Left ventricle myocardium inferior (tissue), 1 donor: Measurements from ENCODE around the gene ZNF845. TPM values are rescaled to one million over a fixed set of nuclear protein-coding genes. Genes with fewer than 3 reads are reported as not detected.

ENCODE experiments used
- DNase-seq: peaks from one replicate; pipeline ENCODE4 v3.0.0-alpha.2; 2020
- H3K27ac ChIP-seq: fragments of 200-600 bp; replicated peaks from 2 replicates; pipeline ENCODE4 v1.8.0; 2021
- H3K27me3 ChIP-seq: fragments of 200-600 bp; 2 replicates; pipeline ENCODE4 v1.8.0; 2021; ENCODE audit warnings: low read depth
- H3K36me3 ChIP-seq: fragments of 200-600 bp; 2 replicates; pipeline ENCODE4 v1.8.0; 2021
- H3K4me1 ChIP-seq: fragments of 200-600 bp; 2 replicates; pipeline ENCODE4 v1.8.0; 2021
- H3K4me3 ChIP-seq: fragments of 200-600 bp; 2 replicates; pipeline ENCODE4 v1.8.0; 2021; ENCODE audit warnings: mild to moderate bottlenecking, moderate library complexity
- H3K9me3 ChIP-seq: fragments of 200-600 bp; replicated peaks from 2 replicates; pipeline ENCODE4 v1.8.0; 2021
- intact Hi-C: fragments of 100-400 bp; cut with micrococcal nuclease; formaldehyde crosslinking; loops from one replicate; pipeline ENCODE4 v1.11.0; 2022
- total RNA-seq: library from RNA; stranded (reverse); fragmentation: NEBNext Ultra II Directional; extraction: Animal tissue kit (Norgen Biotek cat#: 25700); gene quantifications from one replicate; pipeline ENCODE4 v1.2.1, GENCODE V29; 2021
- TF ChIP-seq, protein P1 (sequence below): fragments of 200-600 bp; IDR thresholded peaks from 2 replicates; pipeline ENCODE4 v1.8.0; 2021; ENCODE audit warnings: antibody characterized with exemption, mild to moderate bottlenecking, borderline replicate concordance
- donor health status: DM: no; HTN: yes; CAD: no; lungs with severe emphysema.

ZNF845 gene
- total RNA-seq, 1 donor from 2014 or later: 3.5 TPM

DNA sequence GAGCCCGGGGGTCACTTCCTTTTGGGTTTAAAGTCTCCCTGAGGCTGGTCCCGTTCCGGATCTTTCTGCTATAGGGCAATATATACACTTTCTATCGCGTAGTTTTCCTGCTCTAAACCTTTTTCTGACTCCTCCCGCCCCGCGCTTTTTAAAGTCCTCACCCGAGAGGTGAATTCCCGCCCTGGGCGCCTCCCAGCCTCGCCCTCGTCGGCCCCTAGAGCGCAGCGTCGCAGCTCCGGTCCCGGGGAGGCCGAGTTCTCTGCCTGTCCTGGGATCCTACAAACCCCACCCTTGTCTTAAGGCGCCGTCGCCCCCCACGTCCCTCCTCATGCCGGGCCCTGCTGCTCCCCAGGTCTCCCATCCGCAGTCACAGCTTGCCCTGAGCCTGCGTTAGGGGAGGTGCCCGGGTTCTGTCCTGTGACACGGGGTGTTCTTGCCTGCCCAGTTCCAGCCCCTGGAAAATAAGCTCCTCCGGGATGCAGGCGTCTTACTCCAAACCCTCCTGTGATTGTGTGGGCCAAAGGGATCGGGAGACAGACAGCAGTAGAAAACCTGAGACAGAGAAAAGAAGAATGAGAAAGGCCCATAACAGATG is 32.4 kb downstream of the ZNF845 start:
- intact Hi-C loops: no loop called here
- peak; percentile 15 for DNase-seq

DNA sequence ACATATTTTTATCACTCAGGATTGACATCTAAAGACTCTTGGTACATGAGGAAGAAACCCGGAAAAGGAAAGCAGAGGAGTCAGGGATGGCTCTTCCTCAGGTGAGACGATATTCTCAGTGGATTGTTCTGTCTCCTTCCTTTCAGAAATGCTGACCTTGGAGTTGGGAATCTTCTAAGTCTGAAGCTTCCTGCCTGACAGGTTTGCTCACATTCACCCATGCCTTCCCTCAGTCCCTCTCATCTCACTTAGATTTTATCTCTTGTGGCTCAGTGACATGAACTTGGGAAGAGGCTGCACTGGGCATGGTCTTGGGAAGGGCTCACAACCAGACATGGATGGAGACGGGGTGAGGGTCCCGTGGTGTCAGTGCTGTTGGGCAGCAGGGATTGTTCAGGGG is 38.6 kb downstream of the ZNF845 start:
- no peaks in the 10 kb centered on the region for H3K27me3 ChIP-seq
- no peak overlapping the region for H3K4me3 ChIP-seq
- no peaks in the 10 kb centered on the region for H3K4me1 ChIP-seq
- peaks cover 32% of the 10 kb centered on the region for H3K36me3 ChIP-seq
- no peak for DNase-seq
- TF ChIP-seq, protein P1, sequence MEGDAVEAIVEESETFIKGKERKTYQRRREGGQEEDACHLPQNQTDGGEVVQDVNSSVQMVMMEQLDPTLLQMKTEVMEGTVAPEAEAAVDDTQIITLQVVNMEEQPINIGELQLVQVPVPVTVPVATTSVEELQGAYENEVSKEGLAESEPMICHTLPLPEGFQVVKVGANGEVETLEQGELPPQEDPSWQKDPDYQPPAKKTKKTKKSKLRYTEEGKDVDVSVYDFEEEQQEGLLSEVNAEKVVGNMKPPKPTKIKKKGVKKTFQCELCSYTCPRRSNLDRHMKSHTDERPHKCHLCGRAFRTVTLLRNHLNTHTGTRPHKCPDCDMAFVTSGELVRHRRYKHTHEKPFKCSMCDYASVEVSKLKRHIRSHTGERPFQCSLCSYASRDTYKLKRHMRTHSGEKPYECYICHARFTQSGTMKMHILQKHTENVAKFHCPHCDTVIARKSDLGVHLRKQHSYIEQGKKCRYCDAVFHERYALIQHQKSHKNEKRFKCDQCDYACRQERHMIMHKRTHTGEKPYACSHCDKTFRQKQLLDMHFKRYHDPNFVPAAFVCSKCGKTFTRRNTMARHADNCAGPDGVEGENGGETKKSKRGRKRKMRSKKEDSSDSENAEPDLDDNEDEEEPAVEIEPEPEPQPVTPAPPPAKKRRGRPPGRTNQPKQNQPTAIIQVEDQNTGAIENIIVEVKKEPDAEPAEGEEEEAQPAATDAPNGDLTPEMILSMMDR: no peak
- no peak overlapping the region for H3K27ac ChIP-seq
- intact Hi-C loops: no loop called here
- H3K9me3 ChIP-seq: no peaks in the 10 kb centered on the region

More for the DNA sequence above, 32.4 kb downstream of the ZNF845 start:
- Histone ChIP-seq H3K4me3 (peak overlapping the region; percentile 86), H3K4me1 (peaks cover 12% of the 10 kb centered on the region), H3K9me3 (no peaks in the 10 kb centered on the region), H3K27ac (peak overlapping the region; percentile 68), H3K36me3 (no peaks in the 10 kb centered on the region), H3K27me3 (no peaks in the 10 kb centered on the region)
- TF ChIP-seq, protein P1: no peak

DNA sequence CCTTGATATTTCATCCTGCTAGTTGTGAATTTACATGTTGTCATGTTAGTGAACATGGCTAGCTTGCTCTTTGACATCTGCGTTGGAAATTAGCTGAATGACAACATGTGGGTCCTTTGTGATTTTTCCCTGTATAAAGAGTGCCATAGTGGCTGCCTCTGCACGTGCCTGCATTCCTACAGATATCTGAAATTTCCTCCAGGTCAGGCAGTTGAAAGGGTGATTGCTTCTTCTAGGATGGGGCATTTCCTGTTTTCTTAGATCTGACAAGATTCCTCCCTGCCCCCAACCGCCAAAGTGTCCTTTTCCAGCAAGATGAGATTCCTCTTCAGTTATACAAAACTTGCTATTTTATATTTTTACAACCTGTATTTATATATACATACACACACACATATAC is 40.7 kb downstream of the ZNF845 start:
- intact Hi-C loops: no loop called here
- Histone ChIP-seq H3K36me3 (peaks cover 53% of the 10 kb centered on the region), H3K9me3 (no peaks in the 10 kb centered on the region), H3K27me3 (no peaks in the 10 kb centered on the region), H3K4me1 (no peaks in the 10 kb centered on the region), H3K27ac (no peak overlapping the region), H3K4me3 (no peak overlapping the region)
- no peak for DNase-seq
- TF ChIP-seq, protein P1: no peak

DNA sequence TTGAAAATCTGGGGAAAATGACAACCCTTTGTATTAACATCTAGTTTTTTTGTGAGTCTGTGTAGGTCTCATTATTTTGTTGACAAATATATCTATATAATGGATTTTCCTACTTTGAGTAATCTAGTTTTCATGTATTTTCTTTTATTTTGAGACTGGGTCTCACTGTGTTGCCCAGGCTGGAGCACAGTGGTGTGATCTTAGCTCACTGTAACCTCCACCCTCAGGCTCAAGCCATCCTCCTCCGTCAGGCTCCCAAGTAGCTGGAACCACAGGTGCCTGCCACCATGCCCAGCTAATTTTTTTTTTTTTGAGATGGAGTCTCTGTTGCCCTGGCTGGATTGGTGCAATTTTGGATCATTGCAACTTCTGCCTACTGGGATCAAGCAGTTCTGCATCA is 41.2 kb downstream of the ZNF845 start:
- intact Hi-C loops: no loop called here
- H3K27me3 ChIP-seq: no peaks in the 10 kb centered on the region
- TF ChIP-seq, protein P1: no peak
- peaks cover 57% of the 10 kb centered on the region for H3K36me3 ChIP-seq
- H3K27ac ChIP-seq: no peak overlapping the region
- DNase-seq: no peak
- H3K4me3 ChIP-seq: no peak overlapping the region
- H3K4me1 ChIP-seq: no peaks in the 10 kb centered on the region
- H3K9me3 ChIP-seq: no peaks in the 10 kb centered on the region

DNA sequence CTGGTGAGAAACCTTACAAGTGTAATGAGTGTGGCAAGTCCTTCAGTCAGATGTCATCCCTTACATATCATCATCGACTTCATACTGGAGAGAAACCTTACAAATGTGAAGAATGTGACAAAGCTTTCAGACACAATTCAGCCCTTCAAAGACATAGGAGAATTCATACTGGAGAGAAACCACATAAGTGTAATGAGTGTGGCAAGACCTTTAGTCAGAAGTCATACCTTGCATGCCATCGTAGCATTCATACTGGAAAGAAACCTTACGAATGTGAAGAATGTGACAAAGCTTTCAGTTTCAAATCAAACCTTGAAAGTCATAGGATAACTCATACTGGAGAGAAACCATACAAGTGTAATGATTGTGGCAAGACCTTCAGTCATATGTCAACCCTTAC is 47.8 kb downstream of the ZNF845 start:
- Histone ChIP-seq H3K4me3 (no peak overlapping the region), H3K27me3 (no peaks in the 10 kb centered on the region), H3K27ac (no peak overlapping the region), H3K36me3 (peaks cover 78% of the 10 kb centered on the region), H3K9me3 (peaks cover 45% of the 10 kb centered on the region), H3K4me1 (no peaks in the 10 kb centered on the region)
- intact Hi-C loops: no loop called here
- DNase-seq: no peak
- TF ChIP-seq, protein P1: no peak
